ENCODE results near the gene MBLAC2. TPM values are rescaled to one million over a fixed set of nuclear protein-coding genes. Genes with fewer than 3 reads are reported as not detected.

Gene MBLAC2
- total RNA-seq, 1 experiment from 2014 or later: 5.7 TPM

DNA sequence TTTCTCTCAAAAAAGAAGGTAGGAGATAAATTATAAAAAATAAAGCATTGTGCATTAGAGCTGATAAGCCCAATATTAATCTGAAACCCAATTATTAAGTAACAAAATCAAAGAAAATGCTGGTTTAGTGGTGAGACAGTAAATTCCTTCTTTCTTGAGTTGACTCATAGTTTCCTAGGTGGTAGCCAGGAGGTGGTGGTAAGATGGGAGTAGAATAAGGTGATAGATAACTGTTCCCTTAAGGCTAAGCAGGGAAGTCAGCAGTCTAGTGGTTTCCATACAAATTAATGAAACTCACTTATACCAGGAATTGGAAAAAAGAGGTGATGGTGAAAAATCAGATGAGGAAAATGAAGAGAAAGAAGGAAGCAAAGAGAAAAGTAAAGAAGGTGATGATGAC lies 31.6 kb upstream of the MBLAC2 start:
- H3K9ac ChIP-seq (ENCODE audit: low read length): no peak overlapping the region
- no peak overlapping the region for H3K27ac ChIP-seq (ENCODE audit: low read depth, low read length)
- no peaks in the 10 kb centered on the region for H3K9me2 ChIP-seq (ENCODE audit: insufficient read depth)
- 0 out of 4 replicates have a peak, but pooled peaks cover 0 to 5% of the 10 kb centered on the region in 2 experiments for H3K36me3 ChIP-seq (ENCODE audit: control insufficient read depth in 1 of 2, insufficient read depth in 2 of 2, low read length in 2 of 2)
- no peak overlapping the region for H3K4me3 ChIP-seq (replicated peaks in 1 of 2; ENCODE audit: low read depth in 1 of 2, low read length in 2 of 2)
- CTCF ChIA-PET: no interaction called here
- H3K27me3 ChIP-seq (ENCODE audit: insufficient read depth, low read length): no peaks in the 10 kb centered on the region
- no peaks in the 10 kb centered on the region for H3K9me3 ChIP-seq (ENCODE audit: control insufficient read depth in 1 of 2, insufficient read depth in 1 of 2, low read depth in 1 of 2, low read length in 2 of 2)
- H3K79me2 ChIP-seq (ENCODE audit: insufficient read depth, low read length): no peaks in the 10 kb centered on the region
- RAD21 ChIA-PET (ENCODE audit: low non-redundant PET in 1 of 2, low total read pairs in 2 of 2, uncharacterized antibody in 2 of 2, unreplicated experiment in 2 of 2): no interaction called here
- BruUV-seq (replicated peaks): no TSS peak
- ATAC-seq (no peak), DNase-seq (ENCODE audit: low read depth, low spot score) (no peak)
- TF ChIP-seq EZH2phosphoT487 (IDR thresholded peaks at IDR 0.05; ENCODE audit: borderline replicate concordance): no peak
- TF ChIP-seq, protein P1, sequence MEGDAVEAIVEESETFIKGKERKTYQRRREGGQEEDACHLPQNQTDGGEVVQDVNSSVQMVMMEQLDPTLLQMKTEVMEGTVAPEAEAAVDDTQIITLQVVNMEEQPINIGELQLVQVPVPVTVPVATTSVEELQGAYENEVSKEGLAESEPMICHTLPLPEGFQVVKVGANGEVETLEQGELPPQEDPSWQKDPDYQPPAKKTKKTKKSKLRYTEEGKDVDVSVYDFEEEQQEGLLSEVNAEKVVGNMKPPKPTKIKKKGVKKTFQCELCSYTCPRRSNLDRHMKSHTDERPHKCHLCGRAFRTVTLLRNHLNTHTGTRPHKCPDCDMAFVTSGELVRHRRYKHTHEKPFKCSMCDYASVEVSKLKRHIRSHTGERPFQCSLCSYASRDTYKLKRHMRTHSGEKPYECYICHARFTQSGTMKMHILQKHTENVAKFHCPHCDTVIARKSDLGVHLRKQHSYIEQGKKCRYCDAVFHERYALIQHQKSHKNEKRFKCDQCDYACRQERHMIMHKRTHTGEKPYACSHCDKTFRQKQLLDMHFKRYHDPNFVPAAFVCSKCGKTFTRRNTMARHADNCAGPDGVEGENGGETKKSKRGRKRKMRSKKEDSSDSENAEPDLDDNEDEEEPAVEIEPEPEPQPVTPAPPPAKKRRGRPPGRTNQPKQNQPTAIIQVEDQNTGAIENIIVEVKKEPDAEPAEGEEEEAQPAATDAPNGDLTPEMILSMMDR (IDR thresholded peaks at IDR 0.05 in 2 of 3, conservative IDR thresholded peaks at IDR 0.05 in 1 of 3; ENCODE audit: borderline replicate concordance in 1 of 3, insufficient read depth in 1 of 3, low read depth in 2 of 3, low read length in 2 of 3): no peak
- no peak for TF ChIP-seq SRF (IDR thresholded peaks at IDR 0.05; ENCODE audit: low read depth)
- no peak for TF ChIP-seq CEBPB (IDR thresholded peaks at IDR 0.05; ENCODE audit: low read depth)
- no peak for TF ChIP-seq FOSL1 (IDR thresholded peaks at IDR 0.05; ENCODE audit: low read depth)
- no peak for TF ChIP-seq EGR1 (IDR thresholded peaks at IDR 0.05; ENCODE audit: low read depth)
- no peak for TF ChIP-seq CBX3 (IDR thresholded peaks at IDR 0.05; ENCODE audit: low read depth)
- no peak overlapping the region for H2AFZ ChIP-seq (ENCODE audit: low read depth, low read length, poor library complexity, severe bottlenecking)
- intact Hi-C loops (cut with micrococcal nuclease): no loop called here
- POLR2A ChIA-PET: no interaction called here
- H3K4me2 ChIP-seq (ENCODE audit: low read length): no peak overlapping the region
- no peaks in the 10 kb centered on the region for H4K20me1 ChIP-seq (ENCODE audit: insufficient read depth)
- H3K4me1 ChIP-seq (ENCODE audit: control insufficient read depth in 1 of 2, insufficient read depth in 2 of 2, low read length in 2 of 2): no peaks in the 10 kb centered on the region

DNA sequence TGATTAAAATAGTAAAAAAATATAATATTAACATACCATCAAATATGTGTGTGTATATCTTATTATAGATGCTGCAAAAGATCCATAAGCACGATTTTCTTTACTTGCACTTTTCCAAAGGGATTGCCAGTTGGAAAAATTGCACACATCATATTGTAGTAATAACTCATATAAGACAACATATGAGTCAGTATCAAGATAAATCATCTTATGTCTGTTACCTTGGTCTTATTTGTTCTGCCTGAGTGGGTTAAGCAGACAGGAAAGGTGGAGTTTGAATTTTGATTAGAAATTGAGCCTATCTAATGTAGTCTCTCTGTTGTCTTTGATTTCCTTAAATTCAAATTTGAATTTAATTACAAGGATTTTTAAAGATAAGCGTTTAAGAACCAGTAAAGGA lies 30.2 kb upstream of the MBLAC2 start:
- no peaks in the 10 kb centered on the region for H3K9me2 ChIP-seq (ENCODE audit: insufficient read depth)
- no peak overlapping the region for H3K9ac ChIP-seq (ENCODE audit: low read length)
- 0 out of 4 replicates have a peak, but pooled peaks cover 0 to 5% of the 10 kb centered on the region in 2 experiments for H3K36me3 ChIP-seq (ENCODE audit: control insufficient read depth in 1 of 2, insufficient read depth in 2 of 2, low read length in 2 of 2)
- H3K27ac ChIP-seq (ENCODE audit: low read depth, low read length): no peak overlapping the region
- CTCF ChIA-PET: no interaction called here
- H3K79me2 ChIP-seq (ENCODE audit: insufficient read depth, low read length): no peaks in the 10 kb centered on the region
- H3K9me3 ChIP-seq (ENCODE audit: control insufficient read depth in 1 of 2, insufficient read depth in 1 of 2, low read depth in 1 of 2, low read length in 2 of 2): no peaks in the 10 kb centered on the region
- H2AFZ ChIP-seq (ENCODE audit: low read depth, low read length, poor library complexity, severe bottlenecking): no peak overlapping the region
- RAD21 ChIA-PET (ENCODE audit: low non-redundant PET in 1 of 2, low total read pairs in 2 of 2, uncharacterized antibody in 2 of 2, unreplicated experiment in 2 of 2): no interaction called here
- no peak overlapping the region for H3K4me3 ChIP-seq (replicated peaks in 1 of 2; ENCODE audit: low read depth in 1 of 2, low read length in 2 of 2)
- POLR2A ChIA-PET: no interaction called here
- no peak for DNase-seq (ENCODE audit: low read depth, low spot score)
- ATAC-seq: no peak
- no TSS peak for BruUV-seq (replicated peaks)
- H3K4me2 ChIP-seq (ENCODE audit: low read length): no peak overlapping the region
- no peaks in the 10 kb centered on the region for H3K27me3 ChIP-seq (ENCODE audit: insufficient read depth, low read length)
- no peaks in the 10 kb centered on the region for H4K20me1 ChIP-seq (ENCODE audit: insufficient read depth)
- intact Hi-C loops (cut with micrococcal nuclease): no loop called here
- TF ChIP-seq, protein P1 (IDR thresholded peaks at IDR 0.05 in 2 of 3, conservative IDR thresholded peaks at IDR 0.05 in 1 of 3; ENCODE audit: borderline replicate concordance in 1 of 3, insufficient read depth in 1 of 3, low read depth in 2 of 3, low read length in 2 of 3): no peak
- no peak for TF ChIP-seq TCF7L2 (IDR thresholded peaks at IDR 0.05; ENCODE audit: borderline replicate concordance, extremely low read depth, insufficient read depth, insufficient read length)
- no peak for TF ChIP-seq ELF1 (IDR thresholded peaks at IDR 0.05; ENCODE audit: borderline replicate concordance, low read depth)
- TF ChIP-seq POLR2A (IDR thresholded peaks at IDR 0.05; ENCODE audit: borderline replicate concordance, extremely low read depth, insufficient read depth, insufficient read length): no peak
- no peak for TF ChIP-seq SP1 (IDR thresholded peaks at IDR 0.05; ENCODE audit: low read depth)
- TF ChIP-seq, protein P2, sequence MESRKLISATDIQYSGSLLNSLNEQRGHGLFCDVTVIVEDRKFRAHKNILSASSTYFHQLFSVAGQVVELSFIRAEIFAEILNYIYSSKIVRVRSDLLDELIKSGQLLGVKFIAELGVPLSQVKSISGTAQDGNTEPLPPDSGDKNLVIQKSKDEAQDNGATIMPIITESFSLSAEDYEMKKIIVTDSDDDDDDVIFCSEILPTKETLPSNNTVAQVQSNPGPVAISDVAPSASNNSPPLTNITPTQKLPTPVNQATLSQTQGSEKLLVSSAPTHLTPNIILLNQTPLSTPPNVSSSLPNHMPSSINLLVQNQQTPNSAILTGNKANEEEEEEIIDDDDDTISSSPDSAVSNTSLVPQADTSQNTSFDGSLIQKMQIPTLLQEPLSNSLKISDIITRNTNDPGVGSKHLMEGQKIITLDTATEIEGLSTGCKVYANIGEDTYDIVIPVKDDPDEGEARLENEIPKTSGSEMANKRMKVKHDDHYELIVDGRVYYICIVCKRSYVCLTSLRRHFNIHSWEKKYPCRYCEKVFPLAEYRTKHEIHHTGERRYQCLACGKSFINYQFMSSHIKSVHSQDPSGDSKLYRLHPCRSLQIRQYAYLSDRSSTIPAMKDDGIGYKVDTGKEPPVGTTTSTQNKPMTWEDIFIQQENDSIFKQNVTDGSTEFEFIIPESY (IDR thresholded peaks at IDR 0.05; ENCODE audit: extremely low read depth, insufficient replicate concordance, low read length): no peak
- no peak for TF ChIP-seq SIN3A (IDR thresholded peaks at IDR 0.05; ENCODE audit: low read depth)
- no peaks in the 10 kb centered on the region for H3K4me1 ChIP-seq (ENCODE audit: control insufficient read depth in 1 of 2, insufficient read depth in 2 of 2, low read length in 2 of 2)
